IMR-90 (cell line): ENCODE results near the gene SARNP.

Source experiments
- BHLHE40 ChIP-seq: fragments of 150-350 bp; IDR thresholded peaks from 2 replicates; pipeline ENCODE4 v1.6.1; 2016; ENCODE audit warnings: mild to moderate bottlenecking, low read depth, low read length
- CEBPB ChIP-seq: IDR thresholded peaks from 2 replicates; pipeline ENCODE4 v1.6.1; 2012; ENCODE audit warnings: low read depth, low read length, improper control_type of control experiment
- CHD1 ChIP-seq: IDR thresholded peaks from 2 replicates; pipeline ENCODE4 v1.6.1; 2012; ENCODE audit warnings: low read depth, low read length, improper control_type of control experiment
- MAFK ChIP-seq: IDR thresholded peaks from 2 replicates; pipeline ENCODE4 v1.6.1; 2012; ENCODE audit warnings: low read depth, low read length, improper control_type of control experiment
- MXI1 ChIP-seq: IDR thresholded peaks from 2 replicates; pipeline ENCODE4 v1.6.1; 2012; ENCODE audit warnings: low read depth, mild to moderate bottlenecking, low read length, moderate library complexity, borderline replicate concordance
- POLR2A ChIP-seq: IDR thresholded peaks from 2 replicates; pipeline ENCODE4 v1.6.1; 2012; ENCODE audit warnings: mild to moderate bottlenecking, low read depth, low read length
- RAD21 ChIP-seq: IDR thresholded peaks from 2 replicates; pipeline ENCODE4 v1.6.1; 2012; ENCODE audit warnings: low read length, improper control_type of control experiment
- RFX5 ChIP-seq: IDR thresholded peaks from 2 replicates; pipeline ENCODE4 v1.8.0; 2012; ENCODE audit warnings: low read depth, mild to moderate bottlenecking, low read length, moderate library complexity
- SMC3 ChIP-seq: fragments of 150-350 bp; IDR thresholded peaks from 2 replicates; pipeline ENCODE4 v1.6.1; 2016; ENCODE audit warnings: low read depth, mild to moderate bottlenecking, antibody characterized with exemption, low read length, moderate library complexity
- USF2 ChIP-seq: fragments of 150-350 bp; IDR thresholded peaks from 2 replicates; pipeline ENCODE4 v1.6.1; 2017; ENCODE audit warnings: mild to moderate bottlenecking, antibody characterized with exemption, low read length, low read depth
- TF ChIP-seq, protein P1 (sequence below): conservative IDR thresholded peaks from 2 replicates; pipeline ENCODE4 v1.5.1; 2012; ENCODE audit warnings: mild to moderate bottlenecking, low read depth, low read length, improper control_type of control experiment
- TF ChIP-seq, protein P2 (sequence below): fragments of 150-350 bp; IDR thresholded peaks from 2 replicates; pipeline ENCODE4 v1.6.1; 2016; ENCODE audit warnings: low read depth, mild to moderate bottlenecking, low read length, moderate library complexity, borderline replicate concordance

GRCh38 chr12:55865327-55865726, 47.8 kb upstream of the SARNP start:
- no peak for TF ChIP-seq RAD21
- TF ChIP-seq, protein P1, sequence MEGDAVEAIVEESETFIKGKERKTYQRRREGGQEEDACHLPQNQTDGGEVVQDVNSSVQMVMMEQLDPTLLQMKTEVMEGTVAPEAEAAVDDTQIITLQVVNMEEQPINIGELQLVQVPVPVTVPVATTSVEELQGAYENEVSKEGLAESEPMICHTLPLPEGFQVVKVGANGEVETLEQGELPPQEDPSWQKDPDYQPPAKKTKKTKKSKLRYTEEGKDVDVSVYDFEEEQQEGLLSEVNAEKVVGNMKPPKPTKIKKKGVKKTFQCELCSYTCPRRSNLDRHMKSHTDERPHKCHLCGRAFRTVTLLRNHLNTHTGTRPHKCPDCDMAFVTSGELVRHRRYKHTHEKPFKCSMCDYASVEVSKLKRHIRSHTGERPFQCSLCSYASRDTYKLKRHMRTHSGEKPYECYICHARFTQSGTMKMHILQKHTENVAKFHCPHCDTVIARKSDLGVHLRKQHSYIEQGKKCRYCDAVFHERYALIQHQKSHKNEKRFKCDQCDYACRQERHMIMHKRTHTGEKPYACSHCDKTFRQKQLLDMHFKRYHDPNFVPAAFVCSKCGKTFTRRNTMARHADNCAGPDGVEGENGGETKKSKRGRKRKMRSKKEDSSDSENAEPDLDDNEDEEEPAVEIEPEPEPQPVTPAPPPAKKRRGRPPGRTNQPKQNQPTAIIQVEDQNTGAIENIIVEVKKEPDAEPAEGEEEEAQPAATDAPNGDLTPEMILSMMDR, result no peak
- TF ChIP-seq RFX5, result no peak
- no peak for TF ChIP-seq CHD1
- no peak for TF ChIP-seq USF2
- TF ChIP-seq CEBPB, result no peak
- TF ChIP-seq SMC3, result no peak
- TF ChIP-seq POLR2A, result no peak
- no peak for TF ChIP-seq MXI1
- TF ChIP-seq, protein P2, sequence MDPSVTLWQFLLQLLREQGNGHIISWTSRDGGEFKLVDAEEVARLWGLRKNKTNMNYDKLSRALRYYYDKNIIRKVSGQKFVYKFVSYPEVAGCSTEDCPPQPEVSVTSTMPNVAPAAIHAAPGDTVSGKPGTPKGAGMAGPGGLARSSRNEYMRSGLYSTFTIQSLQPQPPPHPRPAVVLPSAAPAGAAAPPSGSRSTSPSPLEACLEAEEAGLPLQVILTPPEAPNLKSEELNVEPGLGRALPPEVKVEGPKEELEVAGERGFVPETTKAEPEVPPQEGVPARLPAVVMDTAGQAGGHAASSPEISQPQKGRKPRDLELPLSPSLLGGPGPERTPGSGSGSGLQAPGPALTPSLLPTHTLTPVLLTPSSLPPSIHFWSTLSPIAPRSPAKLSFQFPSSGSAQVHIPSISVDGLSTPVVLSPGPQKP, result no peak
- TF ChIP-seq BHLHE40, result no peak
- no peak for TF ChIP-seq MAFK
